CD14-positive monocyte (primary cell): Measurements from ENCODE around the gene FAM131B. TPM values are rescaled to one million over a fixed set of nuclear protein-coding genes. Genes with fewer than 3 reads are reported as not detected.

ENCODE experiments used
- DNase-seq, 3 donors: peaks; one replicate each; pipeline ENCODE4 v3.0.0-alpha.2; 2011 to 2022
- H2AFZ ChIP-seq: 2 replicates; pipeline ENCODE4 v1.6.0; 2012; ENCODE audit warnings: mild to moderate bottlenecking, low read depth, low read length, inconsistent platforms; ENCODE audit not compliant: insufficient read depth, poor library complexity, severe bottlenecking
- H3K27ac ChIP-seq, 2 donors: 1 replicate in 1 of 2; 2 replicates in 1 of 2; pipeline ENCODE4 v1.5.1; 2012 to 2013; ENCODE audit warnings: low read length in 2 of 2, control low read depth in 1 of 2, inconsistent platforms in 1 of 2, low read depth in 1 of 2, mild to moderate bottlenecking in 1 of 2
- H3K27me3 ChIP-seq, 2 donors: one replicate each; pipeline versions ENCODE4 v1.6.0 to v1.6.1; 2011 to 2013; ENCODE audit warnings: low read length in 2 of 2; ENCODE audit not compliant: control insufficient read depth in 2 of 2, insufficient read depth in 2 of 2
- H3K36me3 ChIP-seq, 2 donors: replicated peaks in 1 of 2; 1 replicate in 1 of 2; 2 replicates in 1 of 2; pipeline versions ENCODE4 v1.5.1 to v1.6.1; 2012 to 2013; ENCODE audit warnings: low read length in 2 of 2, control low read depth in 1 of 2, inconsistent platforms in 1 of 2, mild to moderate bottlenecking in 1 of 2; ENCODE audit not compliant: insufficient read depth in 2 of 2, control insufficient read depth in 1 of 2
- H3K4me1 ChIP-seq, 2 donors: 1 replicate in 1 of 2; 2 replicates in 1 of 2; pipeline versions ENCODE4 v1.5.1 to v1.6.1; 2012 to 2013; ENCODE audit warnings: low read length in 2 of 2, control low read depth in 1 of 2, inconsistent platforms in 1 of 2, mild to moderate bottlenecking in 1 of 2, moderate library complexity in 1 of 2; ENCODE audit not compliant: insufficient read depth in 2 of 2, control insufficient read depth in 1 of 2
- H3K4me2 ChIP-seq: replicated peaks from 2 replicates; pipeline ENCODE3; 2012; ENCODE audit warnings: low read length, moderate library complexity, mild to moderate bottlenecking; ENCODE audit not compliant: poor library complexity, severe bottlenecking; ENCODE audit errors: extremely low read depth
- H3K4me3 ChIP-seq, 3 experiments: fragments of 200-600 bp in 1 of 3; sonication (generic) in 1 of 3; replicated peaks in 1 of 3; 1 replicate in 2 of 3; 2 replicates in 1 of 3; pipeline ENCODE4 v1.5.1; 2011 to 2013; ENCODE audit warnings: low read length in 3 of 3, mild to moderate bottlenecking in 3 of 3, control low read depth in 2 of 3, low read depth in 2 of 3, inconsistent platforms in 1 of 3, moderate library complexity in 1 of 3
- H3K79me2 ChIP-seq: 2 replicates; pipeline ENCODE4 v1.6.0; 2012; ENCODE audit warnings: mild to moderate bottlenecking, control low read depth, inconsistent platforms, low read length, moderate library complexity; ENCODE audit not compliant: insufficient read depth
- H3K9ac ChIP-seq: 2 replicates; pipeline ENCODE4 v1.6.0; 2017; ENCODE audit warnings: low read length, mild to moderate bottlenecking; ENCODE audit not compliant: insufficient read depth, poor library complexity, severe bottlenecking
- H3K9me3 ChIP-seq, 2 donors: replicated peaks in 1 of 2; 1 replicate in 1 of 2; 2 replicates in 1 of 2; pipeline versions ENCODE4 v1.5.1 to v1.6.1; 2012 to 2013; ENCODE audit warnings: low read length in 2 of 2, control low read depth in 1 of 2; ENCODE audit not compliant: control insufficient read depth in 1 of 2, insufficient read depth in 1 of 2
- H4K20me1 ChIP-seq: 2 replicates; pipeline ENCODE4 v1.6.0; 2012; ENCODE audit warnings: mild to moderate bottlenecking, low read length, control low read depth, moderate library complexity; ENCODE audit not compliant: insufficient read depth
- H3K27ac Mint-ChIP-seq, 7 donors: one replicate each; pipeline ENCODE4 v1.8.0; 2020; ENCODE audit warnings: mild to moderate bottlenecking in 7 of 7, mixed read lengths in 7 of 7, moderate library complexity in 6 of 7, inconsistent platforms in 2 of 7
- H3K27me3 Mint-ChIP-seq, 3 donors: one replicate each; pipeline ENCODE4 v1.8.0; 2021 to 2022; ENCODE audit warnings: low read depth in 3 of 3, mild to moderate bottlenecking in 3 of 3, mixed read lengths in 3 of 3, moderate library complexity in 3 of 3, inconsistent platforms in 1 of 3
- H3K36me3 Mint-ChIP-seq, 2 donors: one replicate each; pipeline ENCODE4 v1.8.0; 2020; ENCODE audit warnings: mixed read lengths in 2 of 2, inconsistent platforms in 1 of 2, mild to moderate bottlenecking in 1 of 2
- H3K4me1 Mint-ChIP-seq: one replicate; pipeline ENCODE4 v1.8.0; 2020; ENCODE audit warnings: mild to moderate bottlenecking, mixed read lengths
- H3K4me3 Mint-ChIP-seq, 2 donors: one replicate each; pipeline ENCODE4 v1.8.0; 2020; ENCODE audit warnings: mild to moderate bottlenecking in 2 of 2, mixed read lengths in 2 of 2, moderate library complexity in 1 of 2
- H3K9me3 Mint-ChIP-seq, 7 donors: one replicate each; pipeline ENCODE4 v1.8.0; 2020 to 2022; ENCODE audit warnings: mixed read lengths in 7 of 7, mild to moderate bottlenecking in 6 of 7, moderate library complexity in 6 of 7, inconsistent platforms in 2 of 7
- CTCF ChIP-seq: fragments of 200-600 bp; IDR thresholded peaks from one replicate; pipeline ENCODE4 v1.8.0; 2022; ENCODE audit warnings: antibody characterized with exemption, mild to moderate bottlenecking
- WGBS: methylation state at CpG from one replicate; pipeline ENCODE4 v1.1.5; 2013; ENCODE audit warnings: missing lambda C conversion rate; ENCODE audit not compliant: insufficient coverage; 5-methylcytosine and 5-hydroxymethylcytosine counted together
- intact Hi-C, 2 donors: fragments of 100-400 bp; cut with micrococcal nuclease; formaldehyde crosslinking; loops; one replicate each; pipeline versions ENCODE4 v1.15.0 to v1.15.1; 2023
- polyA plus RNA-seq, 3 donors: library from polyadenylated mRNA; depleted of rRNA in 1 of 3; unstranded in 2 of 3; stranded (reverse) in 1 of 3; fragments of 300-500 nt in 2 of 3; fragments of >200 nt in 1 of 3; fragmentation: Illumina TruSeq in 2 of 3; gene quantifications; 1 replicate in 2 of 3; 2 replicates in 1 of 3; pipeline ENCODE4 v1.2.3, GENCODE V29; 2012 to 2021

The FAM131B gene
- polyA plus RNA-seq, 3 donors = 0.69 to 0.72 TPM; not detected in 1

- peak overlapping the region; percentile 94 to 99 (median 97) for H3K27ac Mint-ChIP-seq
- Histone ChIP-seq H3K4me1 (peaks cover 85 to 87% of the 10 kb centered on the region in 2 donors), H3K79me2 (peaks cover 46% of the 10 kb centered on the region), H3K4me2 (peak overlapping the region; percentile 75), H3K4me3 (peak overlapping the region in 2 of 3 experiments; percentile 31 to 71), H3K27ac (peak overlapping the region; percentile 94 to 99), H3K36me3 (no peaks in the 10 kb centered on the region), H3K9ac (peak overlapping the region; percentile 52), H4K20me1 (no peaks in the 10 kb centered on the region), H2AFZ (no peak overlapping the region), H3K27me3 (no peaks in the 10 kb centered on the region), H3K9me3 (no peaks in the 10 kb centered on the region)
- H3K36me3 Mint-ChIP-seq = peaks cover 0 to 6% of the 10 kb centered on the region in 2 donors
- peaks cover 0 to 2% (median 0%) of the 10 kb centered on the region in 7 donors for H3K9me3 Mint-ChIP-seq
- no peak for TF ChIP-seq CTCF
- intact Hi-C loops = loop anchor here (2.0 to 10.0 kb wide), 2 partner anchors 87 to 91 kb away; partner anchors contain the start of genes CASP2 (in 2 of the 2) and TMEM139 (in 1 of the 2)
- 6% methylated on average over 4 of the region's 7 CpGs for WGBS
- peak; percentile 86 to 95 (median 87) for DNase-seq
- H3K27me3 Mint-ChIP-seq = peaks cover 0 to 5% (median 0%) of the 10 kb centered on the region in 3 donors
- H3K4me1 Mint-ChIP-seq = peaks cover 85% of the 10 kb centered on the region
- peak overlapping the region; percentile 64 to 81 for H3K4me3 Mint-ChIP-seq
Observed at GRCh38 chr7:143375298-143376034, 13.0 kb upstream of the FAM131B start.

- H3K4me1 Mint-ChIP-seq = peaks cover 81% of the 10 kb centered on the region
- peak; percentile 44 to 64 (median 56) for DNase-seq
Observed at GRCh38 chr7:143374561-143374960, 12.0 kb upstream of the FAM131B start.

More at GRCh38 chr7:143374561-143374960, 12.0 kb upstream of the FAM131B start:
- WGBS = 4% methylated on average over 4 of the region's 5 CpGs
- no peaks in the 10 kb centered on the region for H3K27me3 ChIP-seq
- Mint-ChIP-seq H3K4me3 (peak overlapping the region; percentile 64 to 81), H3K9me3 (peaks cover 0 to 2% (median 0%) of the 10 kb centered on the region in 7 donors), H3K36me3 (peaks cover 0 to 6% of the 10 kb centered on the region in 2 donors), H3K27me3 (peaks cover 0 to 5% (median 0%) of the 10 kb centered on the region in 3 donors), H3K27ac (peak overlapping the region; percentile 94 to 99 (median 97))
- H3K27ac ChIP-seq = peak overlapping the region; percentile 94 to 99
- no peaks in the 10 kb centered on the region for H3K9me3 ChIP-seq
- no peaks in the 10 kb centered on the region for H4K20me1 ChIP-seq
- no peak for TF ChIP-seq CTCF
- H3K36me3 ChIP-seq = no peaks in the 10 kb centered on the region
- peaks cover 81 to 83% of the 10 kb centered on the region in 2 donors for H3K4me1 ChIP-seq
- H2AFZ ChIP-seq = no peak overlapping the region
- intact Hi-C loops = loop anchor here (2.0 to 10.0 kb wide), 2 partner anchors 86 to 90 kb away; partner anchors contain the start of genes CASP2 (in 2 of the 2) and TMEM139 (in 1 of the 2)
- peak overlapping the region; percentile 52 for H3K9ac ChIP-seq
- H3K79me2 ChIP-seq = peaks cover 37% of the 10 kb centered on the region
- peak overlapping the region; percentile 75 for H3K4me2 ChIP-seq
- peak overlapping the region in 2 of 3 experiments; percentile 31 to 71 for H3K4me3 ChIP-seq
